ENCODE measurements around the gene DMGDH. TPM values are rescaled to one million over a fixed set of nuclear protein-coding genes. Genes with fewer than 3 reads are reported as not detected.

Gene DMGDH
- total RNA-seq, 1 donor from 2014 or later = 0.48 TPM

DNA sequence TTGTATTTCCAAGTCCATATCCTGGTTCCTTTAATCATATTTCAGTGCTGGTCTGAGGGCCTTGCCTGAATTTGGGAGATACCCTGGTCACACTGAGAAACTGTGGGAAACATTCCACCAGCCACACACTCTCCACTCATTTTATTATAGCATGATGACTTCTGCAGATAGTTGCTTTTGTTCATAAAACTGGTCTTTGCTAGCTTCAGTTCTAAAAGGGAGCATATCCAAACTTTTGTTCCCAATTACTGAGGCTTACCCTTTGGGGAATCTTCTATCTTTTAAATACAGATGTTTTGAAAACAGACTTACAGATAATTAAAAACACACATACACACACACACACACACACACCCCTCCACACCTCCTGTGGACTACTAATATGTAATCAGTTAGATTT lies 21.0 kb downstream of the DMGDH start:
- no peaks in the 10 kb centered on the region for H3K4me1 Mint-ChIP-seq (ENCODE audit: unreplicated experiment)

DNA sequence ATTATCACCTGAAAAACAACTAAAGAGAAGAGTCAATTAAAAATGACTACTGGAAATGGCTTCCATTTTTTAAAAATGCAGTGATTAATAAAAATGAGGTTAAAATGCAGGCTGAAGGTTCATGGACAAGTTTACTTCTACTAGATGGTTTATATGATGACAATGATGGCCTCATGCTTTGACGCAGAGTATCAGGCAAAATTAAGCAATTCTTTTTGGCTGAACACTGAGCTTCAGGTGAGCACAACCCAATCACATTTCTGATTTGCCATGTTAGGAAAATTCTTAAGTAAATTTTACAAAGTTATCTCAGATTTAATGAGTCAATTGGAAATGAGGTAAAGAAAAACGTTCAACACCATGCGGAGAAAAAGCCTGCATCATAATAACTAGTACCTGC lies 22.3 kb downstream of the DMGDH start:
- H3K9me3 Mint-ChIP-seq = no peaks in the 10 kb centered on the region
- H3K27ac Mint-ChIP-seq = no peak overlapping the region
- no peaks in the 10 kb centered on the region for H3K27me3 Mint-ChIP-seq
- H3K36me3 Mint-ChIP-seq = no peaks in the 10 kb centered on the region
- no peaks in the 10 kb centered on the region for H3K4me1 Mint-ChIP-seq (ENCODE audit: unreplicated experiment)
- H3K4me3 Mint-ChIP-seq = no peak overlapping the region
- no peak for DNase-seq (ENCODE audit: extremely low spot score, unreplicated experiment)
- TF ChIP-seq, protein P1, sequence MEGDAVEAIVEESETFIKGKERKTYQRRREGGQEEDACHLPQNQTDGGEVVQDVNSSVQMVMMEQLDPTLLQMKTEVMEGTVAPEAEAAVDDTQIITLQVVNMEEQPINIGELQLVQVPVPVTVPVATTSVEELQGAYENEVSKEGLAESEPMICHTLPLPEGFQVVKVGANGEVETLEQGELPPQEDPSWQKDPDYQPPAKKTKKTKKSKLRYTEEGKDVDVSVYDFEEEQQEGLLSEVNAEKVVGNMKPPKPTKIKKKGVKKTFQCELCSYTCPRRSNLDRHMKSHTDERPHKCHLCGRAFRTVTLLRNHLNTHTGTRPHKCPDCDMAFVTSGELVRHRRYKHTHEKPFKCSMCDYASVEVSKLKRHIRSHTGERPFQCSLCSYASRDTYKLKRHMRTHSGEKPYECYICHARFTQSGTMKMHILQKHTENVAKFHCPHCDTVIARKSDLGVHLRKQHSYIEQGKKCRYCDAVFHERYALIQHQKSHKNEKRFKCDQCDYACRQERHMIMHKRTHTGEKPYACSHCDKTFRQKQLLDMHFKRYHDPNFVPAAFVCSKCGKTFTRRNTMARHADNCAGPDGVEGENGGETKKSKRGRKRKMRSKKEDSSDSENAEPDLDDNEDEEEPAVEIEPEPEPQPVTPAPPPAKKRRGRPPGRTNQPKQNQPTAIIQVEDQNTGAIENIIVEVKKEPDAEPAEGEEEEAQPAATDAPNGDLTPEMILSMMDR (conservative IDR thresholded peaks at IDR 0.05) = no peak

More for the DNA sequence above, 21.0 kb downstream of the DMGDH start:
- Mint-ChIP-seq H3K4me3 (no peak overlapping the region), H3K27me3 (no peaks in the 10 kb centered on the region), H3K9me3 (no peaks in the 10 kb centered on the region), H3K27ac (no peak overlapping the region), H3K36me3 (no peaks in the 10 kb centered on the region)
- TF ChIP-seq, protein P1 (conservative IDR thresholded peaks at IDR 0.05) = no peak
- no peak for DNase-seq (ENCODE audit: extremely low spot score, unreplicated experiment)

DNA sequence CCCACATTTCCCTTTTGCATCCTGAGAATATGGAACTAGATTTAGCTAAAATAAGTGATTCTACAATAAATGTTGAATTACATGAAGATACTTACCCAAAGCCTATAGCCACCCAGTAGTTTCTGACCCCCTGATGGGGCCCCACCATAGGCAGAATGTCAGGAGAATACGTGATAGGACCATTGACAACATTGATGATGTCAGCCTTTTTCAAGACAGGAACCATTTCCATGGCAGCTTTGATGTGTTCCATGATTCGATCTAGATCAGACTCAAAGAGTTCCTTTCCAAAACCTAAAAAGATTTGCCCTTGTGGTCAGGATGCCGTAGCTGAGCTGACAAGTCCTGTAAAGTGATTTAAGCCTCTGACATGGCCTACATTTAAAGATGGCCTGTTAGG lies 27.3 kb downstream of the DMGDH start:
- Mint-ChIP-seq H3K4me3 (no peak overlapping the region), H3K27ac (no peak overlapping the region), H3K9me3 (no peaks in the 10 kb centered on the region), H3K4me1 (ENCODE audit: unreplicated experiment) (no peaks in the 10 kb centered on the region), H3K36me3 (no peaks in the 10 kb centered on the region), H3K27me3 (no peaks in the 10 kb centered on the region)
- TF ChIP-seq, protein P1 (conservative IDR thresholded peaks at IDR 0.05) = no peak
- no peak for DNase-seq (ENCODE audit: extremely low spot score, unreplicated experiment)

DNA sequence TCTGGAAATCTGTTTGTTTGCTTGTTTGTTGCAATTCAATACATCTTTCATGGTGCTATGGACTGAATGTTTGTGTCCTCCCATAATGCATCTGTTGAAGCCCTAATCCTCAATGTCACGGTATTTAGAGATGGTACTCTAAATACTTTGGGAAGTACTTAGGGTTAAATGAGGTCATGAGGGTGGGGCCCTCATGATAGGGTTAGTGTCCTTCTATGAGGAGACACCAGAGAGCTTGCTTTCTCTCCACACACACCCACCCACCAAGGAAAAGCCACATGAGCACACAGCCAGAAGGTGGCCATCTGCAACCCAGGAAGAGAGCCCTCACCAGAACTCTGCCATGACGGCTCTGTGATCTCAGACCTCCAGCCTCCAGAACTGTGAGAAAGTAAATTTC lies 32.7 kb downstream of the DMGDH start:
- no peak for DNase-seq (ENCODE audit: extremely low spot score, unreplicated experiment)
- TF ChIP-seq, protein P1 (conservative IDR thresholded peaks at IDR 0.05) = no peak
- Mint-ChIP-seq H3K27me3 (no peaks in the 10 kb centered on the region), H3K9me3 (no peaks in the 10 kb centered on the region), H3K27ac (no peak overlapping the region), H3K4me1 (ENCODE audit: unreplicated experiment) (no peaks in the 10 kb centered on the region), H3K36me3 (no peaks in the 10 kb centered on the region), H3K4me3 (no peak overlapping the region)

DNA sequence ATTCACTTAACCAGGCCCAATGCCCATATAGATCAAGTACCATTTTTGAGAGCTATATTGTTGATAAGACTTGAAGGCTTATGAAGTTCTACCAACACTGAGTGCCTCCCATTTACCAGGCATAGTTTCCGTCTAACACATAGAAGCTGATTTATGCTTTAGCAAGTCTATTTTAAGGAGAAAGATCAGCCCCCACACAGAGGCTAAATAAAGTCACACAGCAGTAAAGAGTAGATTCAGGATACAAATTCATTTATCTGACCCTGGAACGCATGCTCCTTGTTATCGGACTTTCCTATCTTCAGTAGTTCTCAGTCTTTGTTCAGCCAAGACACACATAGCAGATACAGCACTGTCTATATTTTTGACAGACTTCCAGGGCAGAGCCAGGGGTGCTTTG lies 34.2 kb downstream of the DMGDH start:
- DNase-seq (ENCODE audit: extremely low spot score, unreplicated experiment) = no peak
- no peaks in the 10 kb centered on the region for H3K27me3 Mint-ChIP-seq
- H3K9me3 Mint-ChIP-seq = no peaks in the 10 kb centered on the region
- no peaks in the 10 kb centered on the region for H3K36me3 Mint-ChIP-seq
- no peak overlapping the region for H3K27ac Mint-ChIP-seq
- no peak overlapping the region for H3K4me3 Mint-ChIP-seq
- TF ChIP-seq, protein P1 (conservative IDR thresholded peaks at IDR 0.05) = no peak
- peaks cover 4% of the 10 kb centered on the region for H3K4me1 Mint-ChIP-seq (ENCODE audit: unreplicated experiment)

DNA sequence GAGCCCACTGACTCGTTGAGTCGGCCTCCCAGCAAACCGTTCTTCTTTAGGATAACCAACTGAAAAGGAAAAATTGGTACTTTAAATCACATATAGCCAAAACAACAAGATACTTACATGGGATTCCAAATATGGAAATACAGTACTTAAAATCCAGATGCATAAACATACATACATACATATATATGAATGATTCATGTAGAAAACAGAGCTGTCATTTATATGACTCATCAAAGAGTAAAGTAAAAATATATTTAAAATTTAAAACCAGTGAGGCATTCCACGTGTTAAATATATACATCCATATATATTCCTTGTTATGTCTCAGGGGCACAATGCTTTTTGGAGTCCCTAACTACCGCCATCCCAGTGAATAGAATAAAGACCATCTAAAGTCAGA lies 36.7 kb downstream of the DMGDH start:
- Mint-ChIP-seq H3K9me3 (no peaks in the 10 kb centered on the region), H3K27ac (no peak overlapping the region), H3K4me1 (ENCODE audit: unreplicated experiment) (peaks cover 4% of the 10 kb centered on the region), H3K4me3 (no peak overlapping the region), H3K36me3 (no peaks in the 10 kb centered on the region), H3K27me3 (no peaks in the 10 kb centered on the region)
- DNase-seq (ENCODE audit: extremely low spot score, unreplicated experiment) = no peak
- TF ChIP-seq, protein P1 (conservative IDR thresholded peaks at IDR 0.05) = no peak
